Endothelial cell of umbilical vein (primary cell): Measurements from ENCODE around the gene KRTAP4-11. TPM values are rescaled to one million over a fixed set of nuclear protein-coding genes. Genes with fewer than 3 reads are reported as not detected.
"Not testable (repeated sequence)": the region's sequence is repeated elsewhere in the genome, so short reads cannot be mapped to it uniquely, and the experiment has no call there.

Experiments
- BruUV-seq: library from RNA; stranded (reverse); fragments of 400-500 nt; replicated peaks from 2 replicates; lab custom pipeline; 2021; lab: Mats Ljungman, UMichigan
- CTCF ChIA-PET: fragments of 300-600, 350-600 bp; sonication (Branson Sonifier 250); formaldehyde crosslinking; loops from one replicate; lab custom pipeline; 2021; ENCODE audit warnings: antibody characterized with exemption, inconsistent platforms; lab: Charles Lee
- POLR2A ChIA-PET: fragments of 300-600, 350-600 bp; sonication (Branson Sonifier 250); formaldehyde crosslinking; loops from one replicate; lab custom pipeline; 2021; ENCODE audit warnings: antibody characterized with exemption, inconsistent platforms; lab: Charles Lee
- DNase-seq: peaks from one replicate; pipeline ENCODE4 v3.0.0-alpha.2; 2011; ENCODE audit warnings: low read depth, low spot score
- FAIRE-seq: peaks from 2 replicates; lab custom pipeline; 2011; peaks lifted over from hg19 to GRCh38; lab: Jason Lieb, UNC
- H2AFZ ChIP-seq: 2 replicates; pipeline ENCODE4 v1.6.0; 2012; ENCODE audit warnings: low read depth, low read length, control low read depth, inconsistent platforms
- H3K27ac ChIP-seq: 2 replicates; pipeline ENCODE4 v1.5.1; 2011; ENCODE audit warnings: low read depth, mild to moderate bottlenecking, control low read depth, low read length, moderate library complexity; ENCODE audit not compliant: insufficient read depth
- H3K27me3 ChIP-seq, 2 experiments: 2 replicates each; pipeline versions ENCODE4 v1.6.0 to v1.6.1; 2011; ENCODE audit warnings: low read length in 2 of 2, mixed read lengths in 1 of 2; ENCODE audit not compliant: control insufficient read depth in 2 of 2, insufficient read depth in 2 of 2
- H3K36me3 ChIP-seq, 2 experiments: 2 replicates in 1 of 2; 3 replicates in 1 of 2; pipeline ENCODE4 v1.5.1; 2011; ENCODE audit warnings: low read length in 2 of 2, mild to moderate bottlenecking in 1 of 2, moderate library complexity in 1 of 2; ENCODE audit not compliant: control insufficient read depth in 2 of 2, insufficient read depth in 2 of 2; ENCODE audit errors: extremely low read depth in 1 of 2
- H3K4me1 ChIP-seq: 3 replicates; pipeline ENCODE4 v1.5.1; 2011; ENCODE audit warnings: mild to moderate bottlenecking, low read length; ENCODE audit not compliant: control insufficient read depth, insufficient read depth; ENCODE audit errors: extremely low read depth
- H3K4me2 ChIP-seq: 2 replicates; pipeline ENCODE4 v1.6.1; 2011; ENCODE audit warnings: low read length, control low read depth, mixed read lengths; ENCODE audit not compliant: insufficient read depth
- H3K4me3 ChIP-seq, 3 experiments: fragments of 200-600 bp in 1 of 3; sonication (generic), shearing (Covaris generic) in 1 of 3; replicated peaks in 1 of 3; 2 replicates each; pipeline ENCODE4 v1.5.1; 2011 to 2016; ENCODE audit warnings: control low read depth in 3 of 3, low read length in 3 of 3, mild to moderate bottlenecking in 2 of 3, inconsistent platforms in 1 of 3, low read depth in 1 of 3, moderate library complexity in 1 of 3; ENCODE audit not compliant: insufficient read depth in 1 of 3
- H3K79me2 ChIP-seq: 2 replicates; pipeline ENCODE4 v1.6.0; 2012; ENCODE audit warnings: low read length, inconsistent platforms; ENCODE audit not compliant: control insufficient read depth, insufficient read depth
- H3K9ac ChIP-seq: replicated peaks from 2 replicates; pipeline ENCODE3; 2011; ENCODE audit warnings: low read length, control low read depth; ENCODE audit not compliant: insufficient read depth; ENCODE audit errors: extremely low read depth
- H3K9me1 ChIP-seq: replicated peaks from 3 replicates; pipeline ENCODE4 v1.6.0; 2011; ENCODE audit warnings: mild to moderate bottlenecking, low read length; ENCODE audit not compliant: control insufficient read depth, insufficient read depth; ENCODE audit errors: extremely low read depth
- H3K9me3 ChIP-seq: replicated peaks from 2 replicates; pipeline ENCODE4 v1.5.1; 2012; ENCODE audit warnings: low read length, inconsistent platforms; ENCODE audit not compliant: control insufficient read depth, insufficient read depth
- H4K20me1 ChIP-seq: replicated peaks from 2 replicates; pipeline ENCODE3; 2011; ENCODE audit warnings: mild to moderate bottlenecking, low read length; ENCODE audit not compliant: control insufficient read depth, insufficient read depth; ENCODE audit errors: extremely low read depth
- GATA2 ChIP-seq: IDR thresholded peaks from 2 replicates; pipeline ENCODE4 v1.7.0; 2011; ENCODE audit warnings: low read depth, mild to moderate bottlenecking, moderate library complexity, mixed read lengths, low read length; ENCODE audit not compliant: insufficient read length, insufficient read depth
- MYC ChIP-seq: IDR thresholded peaks from one replicate; pipeline ENCODE4 v1.6.1; 2011; ENCODE audit warnings: mild to moderate bottlenecking, low read depth, low read length
- dilution Hi-C: fragments of 300-500 bp; cut with MboI; formaldehyde crosslinking; loops from one replicate; pipeline ENCODE4 v1.15.0; 2019; ENCODE audit warnings: low sequenced_read_pairs; ENCODE audit not compliant: extremely low pct_ligation_motif_present
- intact Hi-C: fragments of 100-400 bp; cut with micrococcal nuclease; formaldehyde crosslinking; loops from one replicate; pipeline ENCODE4 v1.10.0; 2022
- polyA plus RNA-seq, 4 experiments: library from polyadenylated mRNA; depleted of rRNA in 3 of 4; stranded (reverse) in 3 of 4; unstranded in 1 of 4; fragments of >200 nt; gene quantifications; 2 replicates each; pipeline versions ENCODE4 v1.2.1 to v1.2.3, GENCODE V29; 2011 to 2012; ENCODE audit warnings: missing spikeins in 1 of 4
- total RNA-seq: library from RNA; stranded (reverse); gene quantifications from 2 replicates; pipeline ENCODE4 v1.2.3, GENCODE V29; 2021

KRTAP4-11 gene
- total and polyA plus RNA-seq, 2 donors (not counting 3 experiments of a cell fraction or from before 2014, with no cell fraction given) = not detected

GRCh38 chr17:41125064-41125463 is 6.9 kb upstream of the KRTAP4-11 start:
- CTCF ChIA-PET = interaction anchor here (1.3 kb wide), 1 partner anchor 538 kb away, joined by 3 read pairs; no protein-coding TSS in a partner anchor
- Histone ChIP-seq H3K9me3 (no peaks in the 10 kb centered on the region), H3K79me2 (no peaks in the 10 kb centered on the region), H3K27ac (no peak overlapping the region), H3K27me3 (no peaks in the 10 kb centered on the region), H4K20me1 (no peaks in the 10 kb centered on the region), H3K9ac (no peak overlapping the region), H3K4me2 (no peak overlapping the region), H3K9me1 (no peaks in the 10 kb centered on the region), H2AFZ (no peak overlapping the region), H3K4me1 (peaks cover 3% of the 10 kb centered on the region), H3K36me3 (no peaks in the 10 kb centered on the region), H3K4me3 (no peak overlapping the region)
- DNase-seq = no peak
- FAIRE-seq = no peak
- intact Hi-C loops (no loop called here), dilution Hi-C loops (no loop called here)
- TF ChIP-seq GATA2 (no peak), MYC (no peak)
- no TSS peak for BruUV-seq
- POLR2A ChIA-PET = no interaction called here

GRCh38 chr17:41123991-41124371 is 5.8 kb upstream of the KRTAP4-11 start, which contains the start of gene KRTAP4-12:
Gene KRTAP4-12 (minus strand): TSS chr17:41124182. CDS start chr17:41124122, 60 bp downstream.
- H2AFZ ChIP-seq, FAIRE-seq, H3K27me3 ChIP-seq, H3K79me2 ChIP-seq, H3K4me3 ChIP-seq, H3K9ac ChIP-seq, H4K20me1 ChIP-seq, H3K9me3 ChIP-seq, intact Hi-C loops, H3K27ac ChIP-seq, H3K36me3 ChIP-seq, DNase-seq, H3K9me1 ChIP-seq, dilution Hi-C loops, BruUV-seq, H3K4me2 ChIP-seq, H3K4me1 ChIP-seq, POLR2A ChIA-PET: not testable (repeated sequence)
- CTCF ChIA-PET = interaction anchor here (1.3 kb wide), 1 partner anchor 539 kb away, joined by 3 read pairs; no protein-coding TSS in a partner anchor

GRCh38 chr17:41123292-41123990 is 5.3 kb upstream of the KRTAP4-11 start:
- dilution Hi-C loops, H3K27me3 ChIP-seq, H3K9ac ChIP-seq, BruUV-seq, H3K9me3 ChIP-seq, POLR2A ChIA-PET, H3K4me2 ChIP-seq, H3K4me3 ChIP-seq, H3K27ac ChIP-seq, FAIRE-seq, intact Hi-C loops, DNase-seq, H3K4me1 ChIP-seq, CTCF ChIA-PET, H3K9me1 ChIP-seq, H3K36me3 ChIP-seq, H4K20me1 ChIP-seq, H3K79me2 ChIP-seq, H2AFZ ChIP-seq: not testable (repeated sequence)
